ENCODE results near the gene RPRD1A. TPM values are rescaled to one million over a fixed set of nuclear protein-coding genes. Genes with fewer than 3 reads are reported as not detected.

The RPRD1A gene
- total and polyA plus RNA-seq, 4 donors = 11.8 to 29.5 (median 16.6) TPM

DNA sequence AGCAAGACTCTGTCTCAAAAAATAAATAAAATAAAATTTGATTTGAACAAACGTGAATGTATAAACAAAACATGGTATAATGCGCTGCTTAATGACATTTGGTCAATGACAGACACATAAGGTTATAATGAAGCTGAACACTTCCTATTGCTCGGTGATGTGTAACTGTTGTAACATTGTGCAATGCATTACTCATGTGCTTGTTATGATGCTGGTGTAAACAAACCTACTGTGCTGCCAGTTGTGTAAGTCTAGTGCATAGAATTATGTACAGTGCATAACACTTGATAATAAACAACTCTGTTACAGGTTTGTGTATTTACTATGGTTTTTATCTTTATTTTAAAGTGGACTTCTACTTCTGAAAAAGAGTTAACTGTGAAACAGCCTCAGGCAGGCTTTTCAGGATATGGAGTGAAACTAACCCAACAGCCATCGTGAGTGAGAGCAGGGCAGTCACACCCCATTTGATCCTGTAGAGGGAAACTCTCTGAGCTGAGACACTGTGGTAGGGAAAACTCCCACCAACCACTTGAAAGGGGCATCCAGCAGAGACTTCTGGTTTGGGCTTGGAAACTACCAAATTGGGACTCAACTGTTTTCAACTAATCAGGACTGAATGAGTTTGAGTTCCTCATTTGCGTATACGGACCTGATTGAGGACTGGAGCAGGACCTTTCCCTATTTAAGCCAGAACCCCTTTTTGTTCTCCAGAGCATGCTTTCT is 8.7 kb upstream of the RPRD1A start:
- peaks cover 0 to 2% (median 0%) of the 10 kb centered on the region in 4 donors for H3K27me3 ChIP-seq (ENCODE audit: control insufficient read depth in 4 of 4, insufficient read depth in 4 of 4, low read length in 3 of 4)
- WGBS = 67% methylated on average over 6 of the region's 6 CpGs
- H3K9me3 ChIP-seq (ENCODE audit: control insufficient read depth in 4 of 4, low read length in 3 of 4) = peaks cover 0 to 5% (median 0%) of the 10 kb centered on the region in 4 donors
- no peaks in the 10 kb centered on the region for H3K4me1 ChIP-seq (ENCODE audit: control insufficient read depth in 4 of 4, insufficient read depth in 4 of 4, low read length in 3 of 4)
- no peak for DNase-seq (ENCODE audit: low spot score)
- H3K27ac ChIP-seq (ENCODE audit: low read depth in 1 of 2, low read length in 2 of 2) = no peak overlapping the region
- TF ChIP-seq, protein P1, sequence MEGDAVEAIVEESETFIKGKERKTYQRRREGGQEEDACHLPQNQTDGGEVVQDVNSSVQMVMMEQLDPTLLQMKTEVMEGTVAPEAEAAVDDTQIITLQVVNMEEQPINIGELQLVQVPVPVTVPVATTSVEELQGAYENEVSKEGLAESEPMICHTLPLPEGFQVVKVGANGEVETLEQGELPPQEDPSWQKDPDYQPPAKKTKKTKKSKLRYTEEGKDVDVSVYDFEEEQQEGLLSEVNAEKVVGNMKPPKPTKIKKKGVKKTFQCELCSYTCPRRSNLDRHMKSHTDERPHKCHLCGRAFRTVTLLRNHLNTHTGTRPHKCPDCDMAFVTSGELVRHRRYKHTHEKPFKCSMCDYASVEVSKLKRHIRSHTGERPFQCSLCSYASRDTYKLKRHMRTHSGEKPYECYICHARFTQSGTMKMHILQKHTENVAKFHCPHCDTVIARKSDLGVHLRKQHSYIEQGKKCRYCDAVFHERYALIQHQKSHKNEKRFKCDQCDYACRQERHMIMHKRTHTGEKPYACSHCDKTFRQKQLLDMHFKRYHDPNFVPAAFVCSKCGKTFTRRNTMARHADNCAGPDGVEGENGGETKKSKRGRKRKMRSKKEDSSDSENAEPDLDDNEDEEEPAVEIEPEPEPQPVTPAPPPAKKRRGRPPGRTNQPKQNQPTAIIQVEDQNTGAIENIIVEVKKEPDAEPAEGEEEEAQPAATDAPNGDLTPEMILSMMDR (IDR thresholded peaks at IDR 0.05; ENCODE audit: low read depth, low read length, missing input control) = no peak
- TF ChIP-seq HNF4A (conservative IDR thresholded peaks at IDR 0.05) (no peak), FOXA1 (IDR thresholded peaks at IDR 0.05) (no peak), EGR1 (IDR thresholded peaks at IDR 0.05; ENCODE audit: low read depth in 2 of 2) (no peak), RAD21 (IDR thresholded peaks at IDR 0.05) (no peak), JUND (IDR thresholded peaks at IDR 0.05) (no peak), NR2F2 (IDR thresholded peaks at IDR 0.05) (no peak), GABPA (IDR thresholded peaks at IDR 0.05 in 1 of 2, conservative IDR thresholded peaks at IDR 0.05 in 1 of 2) (no peak), SP1 (IDR thresholded peaks at IDR 0.05) (no peak), YY1 (IDR thresholded peaks at IDR 0.05) (no peak), RXRA (IDR thresholded peaks at IDR 0.05) (no peak), FOXA2 (IDR thresholded peaks at IDR 0.05) (no peak), TAF1 (conservative IDR thresholded peaks at IDR 0.05) (no peak), HNF4G (IDR thresholded peaks at IDR 0.05) (no peak)
- TF ChIP-seq, protein P2, sequence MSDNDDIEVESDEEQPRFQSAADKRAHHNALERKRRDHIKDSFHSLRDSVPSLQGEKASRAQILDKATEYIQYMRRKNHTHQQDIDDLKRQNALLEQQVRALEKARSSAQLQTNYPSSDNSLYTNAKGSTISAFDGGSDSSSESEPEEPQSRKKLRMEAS (IDR thresholded peaks at IDR 0.05) = no peak
- TF ChIP-seq, protein P3, sequence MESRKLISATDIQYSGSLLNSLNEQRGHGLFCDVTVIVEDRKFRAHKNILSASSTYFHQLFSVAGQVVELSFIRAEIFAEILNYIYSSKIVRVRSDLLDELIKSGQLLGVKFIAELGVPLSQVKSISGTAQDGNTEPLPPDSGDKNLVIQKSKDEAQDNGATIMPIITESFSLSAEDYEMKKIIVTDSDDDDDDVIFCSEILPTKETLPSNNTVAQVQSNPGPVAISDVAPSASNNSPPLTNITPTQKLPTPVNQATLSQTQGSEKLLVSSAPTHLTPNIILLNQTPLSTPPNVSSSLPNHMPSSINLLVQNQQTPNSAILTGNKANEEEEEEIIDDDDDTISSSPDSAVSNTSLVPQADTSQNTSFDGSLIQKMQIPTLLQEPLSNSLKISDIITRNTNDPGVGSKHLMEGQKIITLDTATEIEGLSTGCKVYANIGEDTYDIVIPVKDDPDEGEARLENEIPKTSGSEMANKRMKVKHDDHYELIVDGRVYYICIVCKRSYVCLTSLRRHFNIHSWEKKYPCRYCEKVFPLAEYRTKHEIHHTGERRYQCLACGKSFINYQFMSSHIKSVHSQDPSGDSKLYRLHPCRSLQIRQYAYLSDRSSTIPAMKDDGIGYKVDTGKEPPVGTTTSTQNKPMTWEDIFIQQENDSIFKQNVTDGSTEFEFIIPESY (IDR thresholded peaks at IDR 0.05) = no peak
- TF ChIP-seq, protein P4, sequence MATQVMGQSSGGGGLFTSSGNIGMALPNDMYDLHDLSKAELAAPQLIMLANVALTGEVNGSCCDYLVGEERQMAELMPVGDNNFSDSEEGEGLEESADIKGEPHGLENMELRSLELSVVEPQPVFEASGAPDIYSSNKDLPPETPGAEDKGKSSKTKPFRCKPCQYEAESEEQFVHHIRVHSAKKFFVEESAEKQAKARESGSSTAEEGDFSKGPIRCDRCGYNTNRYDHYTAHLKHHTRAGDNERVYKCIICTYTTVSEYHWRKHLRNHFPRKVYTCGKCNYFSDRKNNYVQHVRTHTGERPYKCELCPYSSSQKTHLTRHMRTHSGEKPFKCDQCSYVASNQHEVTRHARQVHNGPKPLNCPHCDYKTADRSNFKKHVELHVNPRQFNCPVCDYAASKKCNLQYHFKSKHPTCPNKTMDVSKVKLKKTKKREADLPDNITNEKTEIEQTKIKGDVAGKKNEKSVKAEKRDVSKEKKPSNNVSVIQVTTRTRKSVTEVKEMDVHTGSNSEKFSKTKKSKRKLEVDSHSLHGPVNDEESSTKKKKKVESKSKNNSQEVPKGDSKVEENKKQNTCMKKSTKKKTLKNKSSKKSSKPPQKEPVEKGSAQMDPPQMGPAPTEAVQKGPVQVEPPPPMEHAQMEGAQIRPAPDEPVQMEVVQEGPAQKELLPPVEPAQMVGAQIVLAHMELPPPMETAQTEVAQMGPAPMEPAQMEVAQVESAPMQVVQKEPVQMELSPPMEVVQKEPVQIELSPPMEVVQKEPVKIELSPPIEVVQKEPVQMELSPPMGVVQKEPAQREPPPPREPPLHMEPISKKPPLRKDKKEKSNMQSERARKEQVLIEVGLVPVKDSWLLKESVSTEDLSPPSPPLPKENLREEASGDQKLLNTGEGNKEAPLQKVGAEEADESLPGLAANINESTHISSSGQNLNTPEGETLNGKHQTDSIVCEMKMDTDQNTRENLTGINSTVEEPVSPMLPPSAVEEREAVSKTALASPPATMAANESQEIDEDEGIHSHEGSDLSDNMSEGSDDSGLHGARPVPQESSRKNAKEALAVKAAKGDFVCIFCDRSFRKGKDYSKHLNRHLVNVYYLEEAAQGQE (IDR thresholded peaks at IDR 0.05) = no peak
- TF ChIP-seq, protein P5, sequence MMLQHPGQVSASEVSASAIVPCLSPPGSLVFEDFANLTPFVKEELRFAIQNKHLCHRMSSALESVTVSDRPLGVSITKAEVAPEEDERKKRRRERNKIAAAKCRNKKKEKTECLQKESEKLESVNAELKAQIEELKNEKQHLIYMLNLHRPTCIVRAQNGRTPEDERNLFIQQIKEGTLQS (IDR thresholded peaks at IDR 0.05) = no peak
- H3K36me3 ChIP-seq (ENCODE audit: control insufficient read depth in 4 of 4, insufficient read depth in 3 of 4, low read depth in 1 of 4, low read length in 3 of 4) = no peaks in the 10 kb centered on the region
- no peak overlapping the region for H3K9ac ChIP-seq (ENCODE audit: low read depth in 1 of 2, low read length in 2 of 2)
- no peak overlapping the region for H3K4me3 ChIP-seq (ENCODE audit: low read depth in 1 of 3, low read length in 3 of 3)

Measured in liver (tissue), 9 donors.